GM21526 (cell line): ENCODE measurements around the gene TAF6.

ENCODE experiments used
- ATAC-seq: cut with Tn5 transposase; IDR thresholded peaks from one replicate; pipeline ENCODE4 v1.9.1; 2021; ENCODE audit warnings: moderate library complexity; ENCODE audit not compliant: unreplicated experiment, low FRiP score

The TAF6 gene

DNA sequence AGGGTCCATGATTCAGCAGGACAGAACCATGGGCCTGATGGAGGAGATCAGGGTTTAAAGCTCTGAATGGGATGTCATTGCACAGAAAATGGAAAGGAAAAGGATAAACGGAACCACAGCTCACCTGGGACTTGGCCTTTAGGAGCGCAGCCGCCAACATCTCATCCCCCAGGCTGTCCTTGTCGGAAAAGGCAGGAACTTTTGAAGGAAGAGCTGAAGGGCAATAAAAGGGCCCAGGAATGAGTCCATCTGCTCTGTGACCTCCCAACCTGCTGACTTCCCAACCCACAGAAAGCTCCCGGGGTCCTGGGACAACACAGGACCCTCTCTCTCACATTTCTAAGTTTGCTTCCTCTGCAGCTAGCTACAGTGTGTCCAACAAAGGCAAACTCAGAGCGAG, 43.7 kb downstream of the TAF6 start:
- no peak for ATAC-seq

DNA sequence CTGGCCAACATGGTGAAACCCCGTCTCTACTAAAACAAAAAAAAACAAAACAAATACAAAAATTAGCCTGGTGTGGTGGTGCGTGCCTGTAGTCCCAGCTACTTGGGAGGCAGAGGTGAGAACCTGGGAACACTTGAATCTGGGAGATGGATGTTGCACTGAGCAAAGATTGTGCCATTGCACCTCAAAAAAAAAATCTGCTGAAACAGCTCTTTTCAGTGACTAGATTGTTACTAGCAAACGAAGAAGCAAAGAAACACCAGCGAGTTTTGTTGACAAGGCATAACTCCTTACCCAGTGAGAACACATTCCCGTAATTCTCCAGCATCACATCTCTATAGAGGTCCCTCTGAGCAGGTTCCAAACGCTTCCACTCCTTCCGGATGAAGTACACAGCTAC, 44.3 kb downstream of the TAF6 start:
- ATAC-seq: no peak

DNA sequence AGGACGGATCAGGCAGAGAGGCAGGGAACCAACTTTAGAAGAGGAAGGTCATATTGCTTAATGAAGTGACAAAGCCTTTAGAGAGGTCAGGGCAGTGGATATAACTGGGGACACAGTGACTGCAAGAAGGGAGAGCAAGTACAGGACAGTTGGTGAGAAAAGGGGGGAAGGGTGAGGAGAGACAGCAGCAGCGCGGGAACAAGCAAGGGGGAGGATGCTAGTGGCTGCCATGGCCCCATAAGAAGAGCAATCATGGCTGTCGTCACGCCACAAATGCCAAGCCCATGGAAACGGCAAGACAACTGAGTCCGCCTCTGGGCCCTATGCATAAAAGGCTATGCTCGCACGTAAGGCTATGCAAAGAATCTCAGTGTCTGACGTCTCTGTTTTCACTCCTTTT, 46.7 kb downstream of the TAF6 start:
- ATAC-seq: no peak

DNA sequence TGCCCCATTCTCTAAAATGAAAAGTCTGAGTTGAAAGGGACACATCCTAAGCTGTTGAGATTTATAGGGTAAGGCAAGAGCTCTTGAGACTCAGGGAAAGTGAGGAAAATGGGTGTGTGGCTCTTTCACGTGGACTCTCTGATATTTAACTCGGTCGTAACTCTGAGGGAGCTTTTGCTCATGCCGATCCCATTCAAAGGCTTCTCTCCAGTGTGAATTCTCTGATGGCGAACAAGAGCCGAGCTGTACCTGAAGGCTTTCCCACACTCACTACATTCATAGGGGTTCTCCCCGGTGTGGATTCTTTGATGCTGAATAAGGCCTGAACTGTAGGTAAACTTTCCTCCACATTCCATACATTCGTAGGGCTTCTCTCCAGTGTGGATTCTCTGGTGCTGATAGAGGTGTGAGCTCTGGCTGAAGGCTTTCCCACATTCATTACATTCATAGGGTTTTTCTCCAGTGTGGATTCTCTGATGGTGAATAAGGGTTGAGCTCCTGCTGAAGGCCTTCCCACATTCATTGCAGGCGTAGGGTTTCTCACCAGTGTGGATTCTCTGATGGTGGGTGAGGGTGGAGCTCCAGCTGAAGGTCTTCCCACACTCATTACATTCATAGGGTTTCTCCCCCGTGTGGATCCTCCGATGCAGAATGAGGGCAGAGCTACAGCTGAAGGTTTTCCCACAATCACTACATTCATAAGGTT, 48.0 kb downstream of the TAF6 start:
- no peak for ATAC-seq

DNA sequence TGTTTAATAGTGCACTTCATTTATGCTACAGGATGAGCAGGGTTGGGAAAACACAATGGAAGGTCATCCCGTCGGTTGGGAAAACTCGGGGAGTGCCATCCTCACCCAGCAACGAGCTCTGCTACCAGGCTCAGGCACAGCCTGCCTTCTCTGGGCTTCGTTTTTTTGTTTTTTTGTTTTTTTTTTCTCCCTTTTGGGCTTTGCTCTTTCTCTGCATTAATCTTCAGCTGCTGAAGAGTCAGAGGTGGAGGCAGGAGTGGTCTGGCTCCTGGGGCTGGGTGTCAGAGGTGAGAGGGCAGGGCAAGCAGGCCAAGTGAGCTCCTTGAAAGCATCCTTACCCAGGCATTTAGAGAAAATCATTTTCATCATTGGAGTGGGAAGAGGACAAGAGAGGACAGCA, 49.2 kb downstream of the TAF6 start:
- ATAC-seq: no peak

DNA sequence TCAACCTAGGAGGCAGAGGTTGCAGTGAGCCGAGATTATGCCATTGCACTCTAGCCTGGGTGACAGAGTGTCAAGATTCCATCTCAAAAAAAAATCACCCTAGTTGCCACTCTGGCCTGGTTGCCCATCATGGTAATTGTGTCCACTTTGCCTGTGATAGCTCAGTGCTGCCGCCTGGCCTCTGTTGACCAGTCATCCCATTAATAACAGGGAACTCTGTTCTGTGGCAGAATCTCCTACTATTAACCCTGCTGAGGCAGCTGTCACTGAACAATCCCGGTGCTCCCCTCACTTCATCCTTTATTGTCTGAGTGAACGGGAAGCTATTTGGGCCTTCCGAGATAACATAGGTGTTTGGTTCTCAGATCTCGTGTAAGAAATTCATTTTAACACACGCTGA, 52.2 kb downstream of the TAF6 start:
- ATAC-seq: no peak

DNA sequence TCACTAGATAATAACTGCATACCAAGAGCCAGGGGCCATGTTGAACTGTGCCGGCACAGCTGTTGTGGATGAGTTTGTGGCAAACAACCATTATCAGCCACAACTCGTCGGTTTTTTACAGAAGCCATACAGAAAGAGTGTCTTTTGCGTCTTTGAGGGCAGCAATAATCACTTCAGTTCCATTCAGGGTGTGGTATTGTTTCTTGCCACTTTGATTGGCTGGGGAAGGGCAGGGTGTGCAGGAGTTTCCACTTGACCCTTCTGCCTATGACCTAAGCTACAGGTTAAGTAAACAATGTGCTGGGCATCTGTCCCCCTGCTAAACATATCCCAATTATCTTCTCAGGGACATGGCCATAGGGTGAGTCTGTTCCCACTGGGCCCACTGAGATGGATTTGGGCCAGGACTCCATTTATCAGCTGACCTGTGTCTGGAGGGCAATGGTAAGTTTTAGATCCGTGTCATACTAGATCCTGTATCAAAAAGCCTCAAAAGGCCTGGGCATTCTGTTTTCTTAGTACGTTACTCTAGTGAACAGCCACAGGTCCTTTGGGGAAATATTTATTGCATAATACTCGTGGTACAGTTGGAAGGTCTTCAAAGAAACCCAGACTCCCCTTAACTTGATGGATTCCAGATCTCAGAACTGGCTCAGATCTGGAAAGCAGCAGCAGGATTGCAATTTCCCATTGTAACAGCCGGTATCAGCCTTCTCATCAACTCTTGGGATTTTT, 53.5 kb downstream of the TAF6 start:
- no peak for ATAC-seq

DNA sequence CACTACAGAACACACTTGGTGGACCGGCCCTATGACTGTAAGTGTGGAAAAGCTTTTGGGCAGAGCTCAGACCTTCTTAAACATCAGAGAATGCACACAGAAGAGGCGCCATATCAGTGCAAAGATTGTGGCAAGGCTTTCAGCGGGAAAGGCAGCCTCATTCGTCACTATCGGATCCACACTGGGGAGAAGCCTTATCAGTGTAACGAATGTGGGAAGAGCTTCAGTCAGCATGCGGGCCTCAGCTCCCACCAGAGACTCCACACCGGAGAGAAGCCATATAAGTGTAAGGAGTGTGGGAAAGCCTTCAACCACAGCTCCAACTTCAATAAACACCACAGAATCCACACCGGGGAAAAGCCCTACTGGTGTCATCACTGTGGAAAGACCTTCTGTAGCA, 55.0 kb downstream of the TAF6 start:
- no peak for ATAC-seq

DNA sequence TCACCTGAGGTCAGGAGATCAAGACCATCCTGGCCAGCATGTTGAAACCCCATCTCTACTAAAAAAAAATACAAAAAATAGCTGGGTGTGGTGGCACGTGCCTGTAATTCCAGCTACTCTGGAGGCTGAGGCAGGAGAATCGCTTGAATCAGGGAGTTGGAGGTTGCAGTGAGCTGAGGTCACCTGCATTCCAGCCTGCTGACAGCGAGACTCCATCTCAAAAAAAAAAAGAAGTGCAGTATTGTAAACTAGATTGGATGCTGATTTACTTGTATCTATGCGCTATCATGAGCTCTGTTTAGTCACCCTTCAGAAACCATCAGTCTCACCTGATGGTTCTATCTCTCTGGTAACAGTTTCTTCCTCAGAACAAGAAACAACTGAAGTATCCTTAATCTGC, 55.8 kb downstream of the TAF6 start:
- ATAC-seq: no peak

DNA sequence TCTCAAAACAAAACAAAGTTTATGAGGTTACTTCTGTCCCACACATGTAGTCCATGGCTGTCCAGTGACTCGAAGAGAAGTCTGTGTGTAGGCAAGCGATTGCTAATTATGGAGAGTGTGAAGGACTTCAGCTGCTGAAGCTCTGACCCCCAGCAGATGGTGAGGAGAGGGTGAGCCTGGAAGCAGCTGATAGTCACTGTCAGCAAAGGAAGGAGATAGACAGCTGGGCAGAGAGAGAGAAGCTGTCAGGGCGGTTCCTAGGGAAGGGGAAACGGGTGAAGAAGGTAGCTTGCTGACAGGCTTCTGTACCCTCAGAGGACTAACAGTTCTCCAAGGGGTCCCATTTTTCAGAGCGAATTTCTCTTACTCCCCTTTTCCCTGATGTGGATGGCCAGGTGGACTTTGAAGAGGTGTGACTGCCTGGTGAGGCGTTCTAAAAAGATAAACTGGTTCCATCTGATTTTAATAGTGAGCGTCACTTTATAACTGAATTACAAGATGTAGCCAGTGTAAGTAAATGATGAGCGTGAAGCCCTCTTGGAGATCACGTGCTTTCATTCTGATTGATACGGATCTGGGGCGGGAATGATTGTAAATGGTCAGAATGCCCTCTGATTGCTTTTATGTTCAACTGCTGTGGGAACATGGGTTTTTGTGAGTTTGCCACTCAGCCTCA, 57.5 kb downstream of the TAF6 start:
- no peak for ATAC-seq

DNA sequence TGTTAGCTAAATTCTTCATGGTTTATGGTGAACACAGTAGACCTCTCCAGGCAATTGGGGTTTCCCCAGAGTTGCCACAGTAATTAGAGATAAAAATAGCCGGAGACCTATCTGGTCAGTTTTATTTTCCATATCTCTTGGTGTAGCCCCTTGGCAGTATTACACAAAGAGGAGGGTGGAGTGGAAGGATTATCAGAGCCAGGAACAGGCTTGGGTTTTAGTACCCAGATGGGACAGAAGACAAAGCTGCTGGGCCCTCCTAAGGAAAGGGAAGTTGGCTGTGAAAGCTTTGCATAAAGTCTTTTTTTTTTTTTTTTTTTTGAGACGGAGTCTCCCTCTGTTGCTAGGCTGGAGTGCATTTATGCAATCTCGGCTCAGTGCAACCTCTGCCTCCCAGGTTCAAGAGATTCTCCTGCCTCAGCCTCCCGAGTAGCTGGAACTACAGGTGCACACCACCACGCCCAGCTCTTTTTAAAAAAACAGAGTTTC, 59.9 kb downstream of the TAF6 start:
- no peak for ATAC-seq
